GM19397 (cell line): ENCODE results near the gene TBC1D24.
"Not testable (repeated sequence)": the region's sequence is repeated elsewhere in the genome, so short reads cannot be mapped to it uniquely, and the experiment has no call there.

Source experiments
- ATAC-seq: cut with Tn5 transposase; IDR thresholded peaks from one replicate; pipeline ENCODE4 v1.9.1; 2021; ENCODE audit warnings: mild to moderate bottlenecking, moderate library complexity; ENCODE audit not compliant: unreplicated experiment

The TBC1D24 gene

DNA sequence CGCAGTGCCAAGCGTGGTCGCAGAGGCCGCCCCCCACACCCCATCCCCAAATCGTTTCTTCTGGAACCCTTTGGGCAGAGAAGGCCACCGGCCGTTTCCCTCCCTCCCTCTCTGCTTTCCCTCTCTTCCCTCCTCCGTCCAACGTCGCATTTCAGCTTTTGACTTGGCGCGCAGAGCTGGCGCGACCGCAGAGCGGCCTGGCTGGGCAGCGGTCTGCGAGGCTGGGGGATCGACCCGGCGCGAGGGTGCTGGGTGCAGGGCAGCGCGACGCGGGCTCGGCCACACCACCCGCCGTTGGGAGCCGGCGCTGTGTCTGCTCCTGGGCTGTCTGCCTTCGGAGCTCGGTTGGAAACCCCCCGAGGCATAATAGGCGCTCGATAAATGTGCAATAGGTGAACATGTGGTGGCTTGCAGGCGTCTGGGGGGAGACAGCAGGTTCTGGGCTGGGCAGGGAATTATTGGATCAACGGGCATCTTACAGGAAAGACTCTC lies 6.6 kb upstream of the TBC1D24 start:
- no peak for ATAC-seq

DNA sequence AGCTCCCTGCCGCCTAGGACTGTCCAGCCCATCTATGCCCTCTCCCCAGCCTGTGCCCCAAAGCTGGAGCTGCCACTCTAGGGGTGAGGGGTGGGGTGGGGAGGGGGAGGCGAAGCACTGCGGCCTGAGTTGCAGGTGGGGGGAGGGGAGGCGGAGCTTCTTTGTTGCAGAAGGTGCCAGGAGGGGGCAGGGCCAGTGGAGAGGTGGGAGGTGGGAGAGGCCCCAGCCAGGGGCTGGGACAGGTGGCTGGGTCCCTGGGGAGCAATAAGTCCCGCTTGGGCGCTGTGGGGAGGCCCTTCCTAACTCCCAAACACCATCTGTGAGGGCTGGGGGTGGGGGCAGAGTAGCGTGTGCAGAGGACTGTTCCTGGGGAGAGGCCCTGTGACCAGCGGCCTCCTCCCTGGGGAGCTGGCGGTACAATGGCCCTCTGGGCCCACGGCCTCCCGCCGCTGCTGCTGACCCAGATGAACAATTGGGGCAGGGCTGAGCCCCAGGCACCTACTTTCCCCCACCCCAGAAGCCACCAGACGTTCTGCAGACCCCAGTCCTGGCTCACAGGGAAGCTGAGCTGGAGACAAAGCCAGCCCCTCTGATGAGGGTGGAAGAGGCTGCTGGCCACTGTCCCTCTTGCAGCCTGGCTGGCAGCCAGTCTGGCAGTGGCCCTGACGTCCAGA lies 6.1 kb upstream of the TBC1D24 start:
- ATAC-seq = no peak

DNA sequence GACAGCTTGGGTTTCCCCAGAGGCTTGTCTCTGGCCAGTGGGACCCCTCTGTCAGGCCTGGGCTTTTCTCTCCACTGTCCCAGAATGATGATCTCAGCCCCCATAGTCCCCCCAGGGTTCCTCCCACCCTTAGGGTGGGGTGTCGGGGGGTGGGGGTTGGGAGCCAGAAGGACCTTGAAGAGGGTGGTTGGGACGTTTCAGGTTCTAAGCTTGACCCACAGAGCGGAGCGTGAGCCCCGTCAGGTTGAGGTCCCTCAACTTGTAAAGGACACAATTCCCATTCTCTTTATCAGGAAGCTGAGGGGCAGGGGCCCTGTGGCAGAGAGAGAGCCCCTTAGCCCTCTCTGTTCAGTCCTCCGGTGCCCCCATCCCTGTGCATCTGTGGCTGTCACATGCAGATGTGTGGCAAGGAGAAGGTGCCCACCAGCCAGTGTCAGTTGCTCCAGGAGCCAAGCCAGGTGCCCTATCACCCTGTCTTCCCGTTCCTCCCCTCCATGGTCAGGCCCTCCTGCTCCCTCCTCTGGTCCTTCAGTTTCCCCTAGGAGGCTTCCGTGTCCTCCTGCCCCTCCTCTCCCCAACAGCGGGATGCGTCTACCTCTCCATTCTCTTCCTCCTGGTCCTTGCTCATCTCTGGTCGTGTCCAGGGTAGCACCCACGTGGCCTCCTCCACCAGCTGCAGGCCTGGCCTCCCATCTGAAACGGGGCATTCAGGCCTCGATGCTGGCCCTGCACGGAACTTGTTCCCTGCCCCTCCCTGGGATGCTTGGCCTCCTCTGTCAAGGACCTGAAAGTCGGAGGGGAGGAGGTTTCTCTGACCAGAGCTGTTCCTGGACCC lies 5.3 kb upstream of the TBC1D24 start:
- no peak for ATAC-seq

DNA sequence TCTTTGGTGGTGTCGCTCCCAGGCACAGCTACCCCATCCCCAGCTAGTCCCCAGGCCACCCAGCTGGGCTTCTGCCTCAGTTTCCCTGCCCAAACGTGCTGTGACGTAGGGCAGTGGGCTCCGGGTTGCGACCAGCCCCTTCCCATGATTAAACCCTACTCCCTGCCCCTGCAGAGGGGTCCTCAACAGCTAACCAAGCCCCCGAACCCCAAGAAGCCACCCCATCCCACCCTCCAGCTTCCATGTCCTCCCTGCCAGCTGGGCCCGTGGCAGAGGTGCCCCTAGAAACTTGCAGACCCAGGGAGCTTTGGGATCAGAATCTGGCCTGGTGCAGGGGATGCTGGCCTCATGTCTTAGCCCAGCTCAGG lies 4.7 kb upstream of the TBC1D24 start:
- no peak for ATAC-seq

DNA sequence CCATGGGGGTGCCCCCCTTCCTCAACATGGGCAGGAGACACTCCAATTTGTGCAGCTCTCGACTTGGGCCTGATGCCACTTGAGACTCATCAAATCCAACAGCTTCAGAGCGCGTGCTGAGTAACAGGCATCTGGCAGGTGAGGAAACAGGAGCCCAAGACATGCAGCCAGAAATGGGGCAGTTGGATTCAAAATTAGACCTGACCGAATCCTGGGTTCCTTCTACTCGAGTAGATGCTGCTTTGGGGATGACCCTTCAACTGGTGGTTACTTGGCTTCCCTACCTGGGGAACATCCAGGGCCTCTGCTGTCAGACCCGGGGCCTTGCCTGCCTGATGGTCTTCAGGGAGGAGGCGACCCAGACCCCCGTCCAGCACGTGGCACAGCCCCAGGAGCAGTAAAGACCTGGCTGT lies 4.3 kb upstream of the TBC1D24 start:
- no peak for ATAC-seq

DNA sequence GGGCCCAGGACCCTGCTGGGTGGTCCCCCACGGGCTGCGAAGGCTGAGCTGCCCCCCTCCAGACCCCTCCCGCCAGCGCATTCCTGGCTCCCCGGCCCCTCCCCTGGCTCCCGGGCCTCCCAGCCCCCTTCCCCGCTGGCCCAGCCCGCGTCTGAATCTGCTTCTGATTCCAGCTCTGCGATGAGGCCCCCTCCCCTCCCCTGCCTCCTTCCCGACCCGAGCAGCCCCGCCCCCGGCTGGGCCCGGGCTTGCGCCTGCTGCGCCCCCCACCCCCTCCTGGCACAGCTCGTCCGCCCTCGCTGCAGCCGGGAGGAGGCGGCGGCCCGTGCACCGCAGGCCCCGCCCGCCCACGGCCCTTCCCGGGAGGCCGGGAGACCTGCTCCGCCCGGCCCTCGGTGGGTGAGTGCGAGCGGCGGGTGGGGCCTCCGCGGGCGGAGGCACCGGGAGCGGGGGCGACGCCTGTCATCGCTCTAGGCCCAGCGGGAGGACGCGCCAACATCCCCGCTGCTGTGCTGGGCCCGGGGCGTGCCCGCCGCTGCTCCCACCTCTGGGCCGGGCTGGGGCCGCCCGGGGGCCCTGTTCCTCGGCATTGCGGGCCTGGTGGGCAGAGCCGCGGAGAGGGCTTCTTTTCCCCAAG lies 3.8 kb upstream of the TBC1D24 start, which contains the start of gene NTN3:
Gene NTN3 (plus strand): TSS at position 282 of the 637 bp plus-strand sequence. CDS start 405 bp downstream, outside the sequence.
- no peak for ATAC-seq

DNA sequence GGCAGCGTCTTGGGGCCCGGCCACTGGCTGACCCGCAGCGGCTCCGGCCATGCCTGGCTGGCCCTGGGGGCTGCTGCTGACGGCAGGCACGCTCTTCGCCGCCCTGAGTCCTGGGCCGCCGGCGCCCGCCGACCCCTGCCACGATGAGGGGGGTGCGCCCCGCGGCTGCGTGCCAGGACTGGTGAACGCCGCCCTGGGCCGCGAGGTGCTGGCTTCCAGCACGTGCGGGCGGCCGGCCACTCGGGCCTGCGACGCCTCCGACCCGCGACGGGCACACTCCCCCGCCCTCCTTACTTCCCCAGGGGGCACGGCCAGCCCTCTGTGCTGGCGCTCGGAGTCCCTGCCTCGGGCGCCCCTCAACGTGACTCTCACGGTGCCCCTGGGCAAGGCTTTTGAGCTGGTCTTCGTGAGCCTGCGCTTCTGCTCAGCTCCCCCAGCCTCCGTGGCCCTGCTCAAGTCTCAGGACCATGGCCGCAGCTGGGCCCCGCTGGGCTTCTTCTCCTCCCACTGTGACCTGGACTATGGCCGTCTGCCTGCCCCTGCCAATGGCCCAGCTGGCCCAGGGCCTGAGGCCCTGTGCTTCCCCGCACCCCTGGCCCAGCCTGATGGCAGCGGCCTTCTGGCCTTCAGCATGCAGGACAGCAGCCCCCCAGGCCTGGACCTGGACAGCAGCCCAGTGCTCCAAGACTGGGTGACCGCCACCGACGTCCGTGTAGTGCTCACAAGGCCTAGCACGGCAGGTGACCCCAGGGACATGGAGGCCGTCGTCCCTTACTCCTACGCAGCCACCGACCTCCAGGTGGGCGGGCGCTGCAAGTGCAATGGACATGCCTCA lies 3.1 kb upstream of the TBC1D24 start:
- no peak for ATAC-seq

DNA sequence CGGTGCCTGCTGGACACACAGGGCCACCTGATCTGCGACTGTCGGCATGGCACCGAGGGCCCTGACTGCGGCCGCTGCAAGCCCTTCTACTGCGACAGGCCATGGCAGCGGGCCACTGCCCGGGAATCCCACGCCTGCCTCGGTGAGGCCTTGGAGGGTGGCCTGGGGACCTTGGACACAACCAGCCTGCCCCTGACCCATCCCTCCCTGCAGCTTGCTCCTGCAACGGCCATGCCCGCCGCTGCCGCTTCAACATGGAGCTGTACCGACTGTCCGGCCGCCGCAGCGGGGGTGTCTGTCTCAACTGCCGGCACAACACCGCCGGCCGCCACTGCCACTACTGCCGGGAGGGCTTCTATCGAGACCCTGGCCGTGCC lies 2.5 kb upstream of the TBC1D24 start:
- ATAC-seq = no peak

DNA sequence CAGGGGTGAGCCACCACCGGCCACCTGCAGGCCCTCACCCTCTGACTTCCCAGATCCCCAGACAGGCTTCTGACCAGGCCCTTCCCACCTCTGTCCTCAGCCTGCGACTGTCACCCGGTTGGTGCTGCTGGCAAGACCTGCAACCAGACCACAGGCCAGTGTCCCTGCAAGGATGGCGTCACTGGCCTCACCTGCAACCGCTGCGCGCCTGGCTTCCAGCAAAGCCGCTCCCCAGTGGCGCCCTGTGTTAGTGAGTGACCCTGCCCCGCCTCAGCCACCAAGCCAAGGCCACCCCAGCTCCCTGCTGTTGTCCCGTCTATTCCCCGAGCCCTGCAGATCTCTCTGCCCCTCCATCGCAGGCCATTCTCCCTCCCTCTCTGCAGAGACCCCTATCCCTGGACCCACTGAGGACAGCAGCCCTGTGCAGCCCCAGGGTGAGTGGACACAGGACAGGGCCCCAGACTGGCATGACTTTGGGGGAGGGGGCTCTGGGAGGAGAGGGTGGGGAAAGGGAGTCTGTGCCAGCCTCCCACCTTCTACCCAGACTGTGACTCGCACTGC lies 2.0 kb upstream of the TBC1D24 start:
- ATAC-seq = no peak

DNA sequence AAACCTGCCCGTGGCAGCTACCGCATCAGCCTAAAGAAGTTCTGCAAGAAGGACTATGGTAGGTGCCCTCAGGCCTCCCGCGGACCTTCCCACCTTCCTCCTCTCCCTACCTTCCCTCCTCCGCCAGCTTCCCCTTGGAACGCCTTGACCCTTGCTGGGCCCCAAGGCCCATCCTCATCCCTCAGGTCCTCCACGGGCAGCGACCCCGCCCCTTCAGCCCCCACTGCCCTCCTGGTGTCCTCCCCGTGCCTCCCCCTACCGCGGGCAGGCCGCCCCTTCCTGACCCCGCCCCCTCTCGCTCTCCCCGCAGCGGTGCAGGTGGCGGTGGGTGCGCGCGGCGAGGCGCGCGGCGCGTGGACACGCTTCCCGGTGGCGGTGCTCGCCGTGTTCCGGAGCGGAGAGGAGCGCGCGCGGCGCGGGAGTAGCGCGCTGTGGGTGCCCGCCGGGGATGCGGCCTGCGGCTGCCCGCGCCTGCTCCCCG lies 1.4 kb upstream of the TBC1D24 start:
- ATAC-seq = no peak

DNA sequence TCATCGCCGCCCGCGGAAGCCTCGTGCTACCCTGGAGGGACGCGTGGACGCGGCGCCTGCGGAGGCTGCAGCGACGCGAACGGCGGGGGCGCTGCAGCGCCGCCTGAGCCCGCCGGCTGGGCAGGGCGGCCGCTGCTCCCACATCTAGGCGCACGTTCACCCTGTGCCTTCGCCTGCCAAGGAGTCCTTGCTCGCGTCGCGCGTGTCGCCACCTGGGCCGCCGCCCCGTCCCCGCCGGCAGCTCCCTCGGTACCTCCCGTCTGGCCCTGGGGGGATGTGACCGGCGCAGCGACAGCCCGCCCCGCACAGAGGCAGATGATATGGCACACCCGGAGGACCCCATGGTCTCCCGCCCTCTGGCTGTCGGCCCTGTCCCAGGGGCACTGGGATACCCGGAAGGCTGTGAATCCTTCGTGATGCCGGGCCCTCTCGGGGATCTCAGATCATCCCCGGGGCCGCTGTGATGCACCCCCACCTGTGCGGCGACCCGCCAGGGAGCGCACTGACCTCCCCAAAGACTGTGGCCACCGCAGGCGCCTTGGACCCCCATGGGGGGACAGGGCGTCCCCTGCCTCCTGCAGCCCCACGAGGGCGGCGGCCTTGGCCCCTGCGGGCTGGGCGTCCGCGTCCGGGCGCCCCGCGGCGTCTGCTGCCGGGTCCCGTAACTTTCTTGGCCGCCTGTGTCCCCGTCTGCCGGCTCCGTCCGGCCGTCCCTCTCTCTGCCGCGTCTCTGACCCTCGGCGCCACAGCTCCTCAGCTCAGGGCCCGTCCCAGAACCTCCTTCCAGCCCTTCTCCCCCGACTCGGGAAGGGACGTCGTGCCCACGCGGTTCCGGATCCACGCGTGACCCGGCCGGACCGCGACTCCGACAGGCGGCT lies 689 bp upstream of the TBC1D24 start:
- ATAC-seq = peak; percentile 19

DNA sequence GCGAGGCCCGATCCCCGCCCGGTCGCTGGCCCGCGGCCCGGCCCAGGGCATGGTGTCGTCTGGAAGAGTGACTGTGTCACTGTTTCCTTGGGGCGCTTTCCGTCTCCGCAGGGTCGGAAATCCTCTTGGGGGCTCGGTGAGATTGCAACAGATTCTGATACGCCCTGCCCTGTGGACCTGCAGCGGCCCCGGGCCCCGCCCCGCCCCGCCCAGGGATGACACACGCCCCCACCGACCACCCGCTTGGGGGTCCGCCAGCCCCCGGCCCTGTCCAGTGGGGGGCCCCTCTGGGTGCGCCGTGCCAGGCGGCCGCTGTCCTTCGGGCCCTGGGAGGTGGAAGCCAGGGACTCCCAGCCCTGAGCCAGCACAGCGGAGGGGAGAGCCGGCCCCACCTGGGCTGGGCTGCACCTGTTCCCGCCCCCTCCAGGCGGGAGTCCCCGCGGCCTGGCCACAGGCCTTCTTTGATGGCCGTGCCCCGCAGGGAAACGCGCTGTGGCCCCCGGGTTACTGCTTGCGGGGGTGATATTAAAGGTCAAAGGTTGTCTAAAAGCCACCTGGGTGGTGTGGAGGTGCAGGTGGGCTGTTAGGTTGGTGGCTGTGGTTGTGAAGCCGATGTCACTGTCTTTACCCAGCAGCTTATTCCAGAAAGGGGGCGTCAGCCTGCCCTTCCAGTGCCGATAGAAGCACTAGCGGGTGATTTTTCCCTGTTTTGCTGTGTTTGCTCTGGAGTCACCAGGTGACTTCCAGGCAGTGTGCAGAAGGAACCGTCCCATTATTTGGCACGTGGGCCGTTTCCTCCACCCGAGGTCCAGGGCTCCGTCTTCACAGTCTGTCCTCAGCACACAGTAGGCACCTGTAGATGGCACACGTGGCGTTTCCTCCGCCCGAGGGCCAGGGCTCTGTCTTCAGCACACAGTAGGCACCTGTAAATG lies 752 bp downstream of the TBC1D24 start:
- peak; percentile 1 for ATAC-seq

DNA sequence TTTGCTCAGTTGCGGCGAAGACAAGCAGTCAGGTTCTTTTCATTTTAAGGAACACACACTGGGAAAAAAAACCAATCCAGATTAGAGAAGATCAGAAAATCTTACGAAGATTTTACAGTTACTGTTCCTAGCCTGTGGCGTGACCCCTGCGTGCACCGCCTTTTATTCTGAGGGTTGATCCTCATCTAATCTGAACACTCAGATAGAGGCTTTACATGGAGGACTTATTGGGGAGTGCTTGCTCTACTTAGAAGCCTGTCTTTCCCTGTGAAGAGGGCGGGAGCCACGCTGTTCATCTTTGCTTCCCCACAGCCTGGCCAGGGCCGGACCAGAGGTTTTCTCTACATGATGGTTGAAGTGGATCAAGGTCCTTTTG lies 1.4 kb downstream of the TBC1D24 start:
- no peak for ATAC-seq

DNA sequence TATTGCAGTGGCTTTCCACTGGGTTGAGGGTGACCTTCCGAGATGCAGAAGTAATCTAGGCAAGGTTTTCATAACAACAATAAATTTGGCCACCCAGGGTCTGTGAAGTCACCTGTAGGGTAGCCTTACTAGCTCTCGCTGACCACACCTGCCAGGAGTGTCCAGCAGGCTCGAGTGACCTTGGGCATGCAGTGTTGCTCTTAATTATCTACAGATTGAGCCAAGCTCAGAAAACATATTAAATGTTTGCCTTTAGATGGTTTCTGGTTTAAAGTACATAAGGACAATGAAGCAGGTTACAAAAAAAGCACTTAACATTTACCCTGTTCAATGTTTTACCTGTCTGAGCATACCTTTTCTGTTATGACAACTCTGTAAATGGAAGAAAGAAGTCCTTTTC lies 1.8 kb downstream of the TBC1D24 start:
- no peak for ATAC-seq

DNA sequence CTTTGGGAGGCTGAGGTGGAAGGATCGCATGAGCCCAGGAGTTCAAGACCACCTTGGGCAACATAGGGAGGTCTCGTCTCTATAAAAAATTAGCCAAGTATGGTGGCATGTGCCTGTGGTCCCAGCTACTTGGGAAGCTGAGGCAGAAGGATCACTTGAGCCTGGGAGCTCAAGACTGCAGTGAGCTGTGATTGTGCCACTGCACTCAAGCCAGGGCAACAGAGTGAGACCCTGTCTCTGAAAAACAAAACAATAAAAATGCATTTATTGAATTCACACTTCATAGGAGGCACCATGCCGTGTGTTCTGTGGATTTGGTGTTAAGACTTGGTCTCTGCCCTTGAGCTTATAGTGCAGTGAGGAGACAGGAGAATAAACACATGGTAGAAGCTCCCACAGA lies 2.4 kb downstream of the TBC1D24 start:
- no peak for ATAC-seq

DNA sequence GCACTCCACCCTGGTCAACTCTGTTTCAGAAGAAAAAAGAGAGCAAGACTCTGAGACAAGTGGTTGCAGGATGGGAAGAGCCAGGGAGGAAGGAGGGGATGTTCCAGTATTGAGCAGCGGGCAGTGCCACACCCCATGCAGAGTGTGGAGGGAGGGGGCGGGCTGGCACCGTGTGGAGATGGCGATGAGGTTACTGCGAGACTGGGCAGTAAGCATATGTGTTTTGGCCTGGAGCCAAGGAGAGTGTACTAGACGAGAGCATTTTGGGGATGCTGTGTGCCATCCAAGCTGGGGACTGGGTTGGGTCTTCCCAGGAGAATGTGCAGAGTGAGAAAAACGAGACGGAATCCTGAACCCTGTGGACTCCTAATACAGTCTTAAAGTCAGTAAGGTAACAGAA lies 3.4 kb downstream of the TBC1D24 start:
- ATAC-seq = no peak

DNA sequence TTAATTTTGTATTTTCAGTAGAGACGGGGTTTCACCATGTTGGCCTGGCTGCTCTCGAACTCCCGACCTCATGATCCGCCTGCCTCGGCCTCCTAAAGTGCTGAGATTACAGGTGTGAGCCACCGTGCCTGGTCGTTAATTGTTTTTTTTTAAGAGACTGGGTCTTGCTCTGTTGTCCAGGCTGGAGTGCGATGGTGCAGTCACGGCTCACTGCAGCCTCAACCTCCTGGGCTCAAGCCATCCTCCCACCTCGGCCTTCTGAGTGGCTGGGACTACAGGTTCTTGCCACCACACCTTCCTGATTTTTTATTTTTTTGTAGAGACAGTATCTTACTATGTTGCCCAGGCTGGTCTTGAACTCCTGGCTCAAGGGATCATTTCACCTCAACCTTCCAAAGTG lies 5.1 kb downstream of the TBC1D24 start:
- not testable (repeated sequence) for ATAC-seq

DNA sequence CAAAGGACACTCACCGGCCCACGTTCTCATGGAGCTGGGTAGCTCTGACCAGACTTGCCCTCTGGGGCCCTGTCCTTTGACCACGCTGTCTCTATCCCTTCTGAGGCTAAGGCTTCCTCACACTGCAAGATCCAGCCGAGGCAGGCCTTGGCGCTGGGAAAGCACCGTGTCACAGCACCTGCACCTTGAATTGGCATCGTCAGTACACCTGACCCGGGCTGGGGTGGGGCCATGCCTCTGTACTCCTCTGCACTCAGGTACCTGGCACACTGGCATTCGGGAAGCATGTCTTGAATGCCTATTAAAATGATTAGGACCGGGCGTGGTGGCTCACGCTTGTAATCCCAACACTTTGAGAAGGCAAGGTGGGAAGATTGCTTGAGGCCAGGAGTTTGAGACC lies 6.0 kb downstream of the TBC1D24 start:
- ATAC-seq = no peak
